8988T (cell line): ENCODE measurements around the gene TMEM217.

Experiments
- DNase-seq: peaks from one replicate; pipeline ENCODE4 v3.0.0; 2011

The TMEM217 gene

DNA sequence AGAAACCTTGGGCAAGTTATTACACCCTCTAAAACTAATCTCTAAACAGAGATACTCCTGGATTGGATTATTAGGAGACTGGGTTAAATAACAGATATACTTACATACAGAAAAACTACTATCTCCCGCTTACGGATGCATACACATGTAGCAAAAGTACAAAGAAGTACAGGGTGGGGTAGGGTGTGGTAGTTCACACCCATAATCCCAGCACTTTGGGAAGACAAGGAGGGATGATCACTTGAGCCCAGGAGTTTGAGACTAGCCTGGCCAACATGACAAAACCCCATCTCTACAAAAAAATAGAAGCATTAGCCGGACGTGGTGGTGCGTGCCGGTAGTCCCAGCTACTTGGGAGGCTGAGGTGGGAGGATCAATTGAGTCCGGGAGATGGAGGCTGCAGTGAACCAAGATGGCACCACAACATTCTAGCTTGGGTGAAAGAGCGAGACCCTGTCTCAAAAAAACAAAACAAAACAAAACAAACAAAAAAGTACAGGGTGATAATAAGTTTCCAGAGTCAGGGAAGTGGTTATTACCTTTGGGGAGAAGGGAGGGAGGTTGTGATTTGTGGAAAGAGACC is 79.9 kb downstream of the TMEM217 start:
- DNase-seq: no peak

DNA sequence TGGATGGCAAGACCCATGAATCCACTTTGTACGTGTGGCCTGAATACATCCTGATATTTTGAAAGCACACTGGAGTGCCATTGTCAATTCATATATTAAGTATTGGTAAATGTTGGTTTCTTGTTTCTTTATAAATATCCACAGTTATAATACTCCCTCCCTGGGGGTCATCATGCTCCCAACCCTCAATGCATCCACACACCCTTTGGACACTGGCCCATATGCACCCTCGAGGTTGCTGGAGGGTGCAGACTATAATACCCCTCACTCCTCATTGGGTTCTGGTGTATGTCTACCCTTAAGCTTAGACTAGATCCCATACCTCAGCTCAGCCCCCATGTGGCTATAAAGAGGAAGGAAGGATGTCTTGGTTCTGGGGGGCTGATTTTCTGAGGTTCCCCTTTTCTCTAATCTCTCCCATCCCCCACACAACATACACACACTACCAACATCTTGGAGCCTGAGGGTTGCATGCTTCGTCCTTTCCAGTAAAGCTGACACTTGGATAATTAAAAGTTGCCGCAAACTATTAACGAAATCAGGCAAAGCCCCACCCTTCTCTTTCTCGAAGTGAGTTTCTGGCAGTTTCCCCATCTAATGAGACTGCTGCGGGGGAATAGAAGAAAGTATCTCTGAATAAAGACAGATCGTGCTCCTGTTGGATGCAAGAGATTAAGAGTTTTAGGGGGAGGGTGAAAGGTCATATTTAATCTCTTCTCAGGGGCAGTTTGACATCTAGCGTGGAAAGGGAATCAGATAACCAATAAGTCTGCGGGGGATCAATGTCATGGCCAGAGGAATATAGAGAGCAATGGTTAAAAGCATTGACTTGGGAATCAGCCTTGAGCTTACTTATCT is 80.6 kb downstream of the TMEM217 start:
- no peak for DNase-seq

DNA sequence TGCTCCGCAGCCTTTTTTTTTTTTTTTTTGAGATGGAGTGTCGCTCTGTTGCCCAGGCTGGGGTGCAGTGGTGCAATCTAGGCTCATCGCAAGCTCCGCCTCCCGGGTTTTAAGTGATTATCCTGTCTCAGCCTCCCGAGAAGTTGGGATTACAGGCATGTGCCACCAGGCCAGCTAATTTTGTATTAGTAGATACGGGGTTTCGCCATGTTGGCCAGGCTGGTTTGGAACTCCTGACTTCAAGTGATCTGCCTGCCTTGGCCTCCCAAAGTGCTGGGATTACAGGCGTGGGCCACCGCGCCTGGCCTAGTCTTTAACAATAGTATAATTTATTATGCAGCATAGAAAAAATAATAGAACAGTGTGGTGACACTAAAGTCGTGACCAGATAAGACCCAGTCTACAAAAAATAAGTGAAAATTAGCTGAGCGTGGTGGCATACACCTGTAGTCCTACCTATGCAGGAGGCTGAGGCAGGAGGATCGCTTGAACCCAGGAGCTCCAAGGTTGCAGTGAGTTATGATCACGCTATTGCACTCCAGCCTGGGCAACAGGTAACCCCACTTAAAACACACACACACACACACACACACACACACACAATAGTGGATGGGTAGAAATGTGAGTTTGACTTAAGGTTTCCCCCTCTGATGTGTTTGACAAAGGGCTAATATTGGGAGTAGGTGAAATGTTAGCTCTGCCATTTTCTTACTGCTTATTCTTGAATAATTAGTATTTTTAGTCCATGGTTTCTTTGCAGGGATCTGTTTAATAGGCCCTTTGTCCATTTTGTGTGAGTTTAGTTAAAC is 81.5 kb downstream of the TMEM217 start:
- DNase-seq: no peak

GRCh38 chr6:37175332-37176267 is 82.3 kb downstream of the TMEM217 start:
- no peak for DNase-seq

- no peak for DNase-seq
Measured at GRCh38 chr6:37174515-37175331, 83.2 kb downstream of the TMEM217 start.

GRCh38 chr6:37174196-37174514 is 83.8 kb downstream of the TMEM217 start:
- no peak for DNase-seq

DNA sequence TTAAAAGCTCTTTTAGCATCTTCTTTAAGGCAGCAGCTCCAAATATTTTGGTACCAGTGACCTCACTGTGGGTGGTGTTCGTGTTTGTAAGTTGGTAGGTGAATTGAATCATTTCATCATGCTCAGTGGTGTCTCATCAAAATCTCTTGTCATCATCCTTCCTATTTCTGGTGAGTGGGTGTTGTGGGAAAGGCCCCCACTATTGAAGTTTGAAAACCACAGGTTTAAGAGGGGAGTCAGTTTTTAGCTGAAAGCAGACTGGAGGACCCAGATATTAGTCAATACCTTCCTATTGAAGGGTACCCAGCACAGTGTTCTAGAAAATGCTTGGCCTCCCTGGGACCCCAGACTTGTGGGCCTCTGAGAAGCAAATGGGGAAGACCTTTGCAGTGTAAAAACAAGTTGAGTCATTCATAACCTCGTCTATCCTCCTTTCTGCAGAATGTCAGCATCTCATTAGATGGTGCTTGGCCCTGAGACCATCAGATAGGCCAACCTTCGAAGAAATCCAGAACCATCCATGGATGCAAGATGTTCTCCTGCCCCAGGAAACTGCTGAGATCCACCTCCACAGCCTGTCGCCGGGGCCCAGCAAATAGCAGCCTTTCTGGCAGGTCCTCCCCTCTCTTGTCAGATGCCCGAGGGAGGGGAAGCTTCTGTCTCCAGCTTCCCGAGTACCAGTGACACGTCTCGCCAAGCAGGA is 84.3 kb downstream of the TMEM217 start:
- no peak for DNase-seq

DNA sequence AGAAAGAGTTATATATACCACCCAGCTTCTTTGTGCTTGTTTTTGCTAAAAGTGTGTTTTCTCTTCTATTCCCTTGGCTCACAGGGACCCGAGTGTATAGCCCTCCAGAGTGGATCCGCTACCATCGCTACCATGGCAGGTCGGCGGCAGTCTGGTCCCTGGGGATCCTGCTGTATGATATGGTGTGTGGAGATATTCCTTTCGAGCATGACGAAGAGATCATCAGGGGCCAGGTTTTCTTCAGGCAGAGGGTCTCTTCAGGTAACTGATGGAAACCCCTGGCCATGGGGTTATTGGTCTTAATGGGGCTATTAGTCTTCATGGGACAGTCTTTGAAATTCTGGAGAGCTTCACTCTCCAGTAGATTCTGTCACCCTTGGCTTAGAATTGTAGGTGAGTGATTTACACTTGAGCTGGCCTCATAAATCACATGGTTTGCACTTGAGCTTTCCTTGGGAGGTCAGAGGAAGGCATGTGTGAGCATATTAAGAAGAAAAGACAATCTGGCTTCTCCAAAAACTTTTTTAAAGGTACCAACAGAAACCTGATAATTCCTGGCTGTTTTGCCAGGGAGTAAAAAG is 84.9 kb downstream of the TMEM217 start:
- DNase-seq: no peak

- DNase-seq: peak; percentile 56
Measured at GRCh38 chr6:37171970-37172812, 85.8 kb downstream of the TMEM217 start.

DNA sequence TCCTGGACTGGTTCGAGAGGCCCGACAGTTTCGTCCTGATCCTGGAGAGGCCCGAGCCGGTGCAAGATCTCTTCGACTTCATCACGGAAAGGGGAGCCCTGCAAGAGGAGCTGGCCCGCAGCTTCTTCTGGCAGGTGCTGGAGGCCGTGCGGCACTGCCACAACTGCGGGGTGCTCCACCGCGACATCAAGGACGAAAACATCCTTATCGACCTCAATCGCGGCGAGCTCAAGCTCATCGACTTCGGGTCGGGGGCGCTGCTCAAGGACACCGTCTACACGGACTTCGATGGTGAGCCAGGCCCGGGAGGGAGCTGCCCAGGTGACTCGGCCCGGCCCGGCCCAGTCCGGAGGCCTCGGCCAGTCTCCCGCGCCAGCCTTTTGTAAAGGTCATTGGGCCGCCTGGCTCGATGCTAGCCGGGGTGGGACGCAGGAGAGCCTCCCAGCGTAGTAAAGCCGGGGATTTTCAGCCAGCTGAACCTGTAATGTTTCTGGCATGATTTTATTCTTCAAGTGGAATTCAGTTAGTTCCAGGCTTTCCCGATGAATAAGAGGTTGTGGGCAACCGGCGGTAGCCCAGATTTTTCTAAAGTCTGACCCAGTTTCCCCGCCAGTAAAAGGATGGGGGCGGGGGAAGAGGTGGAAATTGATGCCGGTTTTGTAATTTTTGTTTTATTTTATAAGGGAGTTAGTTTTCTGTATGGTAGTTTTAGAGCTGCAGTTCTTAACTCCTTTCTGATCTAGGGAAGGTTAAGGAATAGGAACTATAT is 86.6 kb downstream of the TMEM217 start:
- DNase-seq: peak; percentile 31

DNA sequence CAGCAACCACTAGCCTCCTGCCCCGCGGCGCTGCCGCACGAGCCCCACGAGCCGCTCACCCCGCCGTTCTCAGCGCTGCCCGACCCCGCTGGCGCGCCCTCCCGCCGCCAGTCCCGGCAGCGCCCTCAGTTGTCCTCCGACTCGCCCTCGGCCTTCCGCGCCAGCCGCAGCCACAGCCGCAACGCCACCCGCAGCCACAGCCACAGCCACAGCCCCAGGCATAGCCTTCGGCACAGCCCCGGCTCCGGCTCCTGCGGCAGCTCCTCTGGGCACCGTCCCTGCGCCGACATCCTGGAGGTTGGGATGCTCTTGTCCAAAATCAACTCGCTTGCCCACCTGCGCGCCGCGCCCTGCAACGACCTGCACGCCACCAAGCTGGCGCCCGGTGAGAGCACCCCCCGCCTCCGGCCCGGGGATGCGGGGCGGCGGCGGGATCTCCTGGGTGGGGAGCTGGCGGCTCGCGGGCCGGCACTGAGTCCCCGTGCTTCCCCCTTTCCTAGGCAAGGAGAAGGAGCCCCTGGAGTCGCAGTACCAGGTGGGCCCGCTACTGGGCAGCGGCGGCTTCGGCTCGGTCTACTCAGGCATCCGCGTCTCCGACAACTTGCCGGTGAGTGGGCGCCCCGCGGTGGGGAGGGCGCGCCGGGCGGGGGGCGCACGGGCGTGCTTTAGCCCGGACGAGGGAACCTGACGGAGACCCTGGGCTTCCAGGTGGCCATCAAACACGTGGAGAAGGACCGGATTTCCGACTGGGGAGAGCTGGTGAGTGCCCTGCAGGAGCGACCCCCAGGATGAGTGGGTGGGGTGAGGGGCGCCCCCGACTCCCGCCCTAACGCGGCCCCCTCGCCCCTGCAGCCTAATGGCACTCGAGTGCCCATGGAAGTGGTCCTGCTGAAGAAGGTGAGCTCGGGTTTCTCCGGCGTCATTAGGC is 87.4 kb downstream of the TMEM217 start:
- DNase-seq: peak; percentile 60

DNA sequence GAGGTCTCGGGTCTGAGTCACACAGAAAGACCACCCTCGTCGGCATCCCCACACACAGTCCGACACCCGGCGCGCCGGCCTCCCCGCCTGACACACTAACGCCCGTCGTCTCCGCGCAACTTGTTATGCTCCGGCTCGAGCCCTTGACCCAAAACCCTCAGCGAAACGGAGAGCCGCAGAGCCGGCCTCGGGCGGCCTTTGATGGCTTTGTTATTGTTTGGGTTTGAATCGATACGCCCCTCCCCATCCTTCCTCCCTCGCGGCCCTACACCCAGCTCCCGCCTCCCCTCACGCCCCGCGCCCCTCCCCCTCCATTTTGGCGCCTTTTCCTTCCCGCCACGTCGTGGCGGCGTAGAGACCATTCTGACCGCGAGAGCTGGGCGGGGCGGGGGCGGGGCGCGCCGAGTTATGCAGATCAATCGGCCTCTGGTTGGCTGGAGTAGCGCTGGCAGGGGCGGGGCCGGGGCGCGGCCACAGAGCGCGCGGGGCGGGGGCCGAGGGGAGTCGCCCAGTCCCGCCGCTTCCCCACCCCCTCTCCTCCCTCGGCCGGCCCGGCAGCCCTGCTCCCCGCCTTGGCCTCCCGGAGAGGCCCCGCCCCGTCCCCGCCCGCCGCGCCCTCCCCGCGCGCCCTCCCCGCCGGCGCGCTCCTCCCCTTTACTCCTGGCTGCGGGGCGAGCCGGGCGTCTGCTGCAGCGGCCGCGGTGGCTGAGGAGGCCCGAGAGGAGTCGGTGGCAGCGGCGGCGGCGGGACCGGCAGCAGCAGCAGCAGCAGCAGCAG is 88.3 kb downstream of the TMEM217 start, which contains the start of gene PIM1:
Gene PIM1 (plus strand): TSS at position 657 of the 777 bp plus-strand sequence. CDS start 424 bp downstream, outside the sequence.
- DNase-seq: peak; percentile 90

DNA sequence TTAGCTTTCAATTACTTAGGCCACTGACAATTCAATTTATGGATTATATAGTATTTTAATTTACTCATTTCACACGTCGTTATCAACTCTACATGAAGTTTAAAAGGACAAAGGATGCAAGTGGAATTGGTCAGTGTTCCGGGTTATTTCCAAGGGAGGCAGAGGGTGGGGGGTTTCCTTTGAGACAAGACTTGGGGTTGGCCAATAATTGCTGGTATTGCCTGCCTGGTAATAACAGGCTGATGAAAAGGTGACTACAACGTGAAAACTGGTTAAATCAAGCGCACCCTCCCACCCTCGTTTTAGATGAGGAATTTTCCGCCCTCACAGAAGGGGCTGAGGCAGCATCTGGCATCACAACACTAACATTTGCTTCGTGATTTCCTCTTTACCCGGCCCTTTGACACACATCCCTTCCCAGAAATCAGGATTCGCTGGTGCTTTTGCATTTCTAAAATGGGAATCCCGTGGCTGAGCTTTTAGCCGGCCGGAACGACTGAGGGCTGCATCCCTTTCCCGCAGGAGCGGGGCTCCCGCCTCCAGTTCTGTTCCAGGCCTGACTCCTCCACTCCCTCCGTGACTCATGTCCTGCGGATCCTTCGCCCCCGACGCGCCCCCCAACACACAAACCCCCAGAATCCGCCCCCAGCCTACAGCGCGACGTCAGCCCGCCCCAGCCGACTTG is 89.0 kb downstream of the TMEM217 start:
- peak; percentile 59 for DNase-seq

GRCh38 chr6:37168163-37168758 is 89.7 kb downstream of the TMEM217 start:
- DNase-seq: no peak

DNA sequence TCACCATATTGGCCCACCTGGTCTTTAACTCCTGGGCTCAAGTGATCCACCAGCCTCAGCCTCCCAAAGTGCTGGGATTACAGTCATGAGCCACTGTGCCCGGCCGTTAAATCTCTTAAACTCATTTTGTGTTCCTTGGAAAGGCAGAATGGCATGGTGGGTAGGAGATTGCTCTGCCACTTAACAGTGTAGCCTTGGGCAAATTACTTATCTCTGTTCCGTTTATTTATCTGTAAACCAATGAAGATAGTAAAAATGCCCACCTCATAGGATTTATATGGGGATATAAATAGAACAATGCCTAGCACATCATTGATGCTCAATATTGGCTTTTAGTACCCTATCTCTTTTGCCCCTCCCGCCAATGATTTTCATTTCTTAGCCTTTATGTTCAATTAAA is 95.2 kb downstream of the TMEM217 start:
- DNase-seq: no peak
